ENCODE measurements around the gene CFAP97D1.
A peak's percentile ranks its signal among the peaks of the same experiment; 100 is the strongest.

Gene CFAP97D1

DNA sequence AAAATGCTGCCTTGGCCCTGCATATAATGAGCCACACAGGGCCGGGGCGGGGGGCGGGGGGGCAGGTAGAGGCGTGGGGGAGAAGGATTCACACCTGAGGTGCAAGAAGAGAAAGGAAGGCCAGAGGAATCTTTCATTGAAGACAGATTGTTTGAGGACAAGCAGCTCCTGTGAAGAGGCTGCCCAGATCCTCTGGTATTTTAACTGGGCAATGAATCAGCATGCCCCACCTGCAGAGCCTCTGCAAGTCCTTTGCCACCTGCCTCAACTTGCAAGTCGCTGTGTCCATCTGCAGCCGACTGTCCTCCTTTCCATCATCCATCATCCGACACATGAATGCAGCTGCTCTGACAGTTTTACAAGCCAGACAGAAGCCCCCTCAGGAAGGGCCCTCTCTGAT is 20.4 kb upstream of the CFAP97D1 start:
- Histone ChIP-seq H3K4me1 (ENCODE audit: control insufficient read depth, insufficient read depth, low read length) (peaks cover 2% of the 10 kb centered on the region; the same call in 1 of the 2 replicates), H3K36me3 (ENCODE audit: control insufficient read depth in 2 of 2, insufficient read depth in 1 of 2, low read length in 2 of 2) (no peaks in the 10 kb centered on the region), H3K9me3 (ENCODE audit: control insufficient read depth, insufficient read depth, low read depth, low read length) (no peaks in the 10 kb centered on the region), H3K4me3 (ENCODE audit: low read depth, low read length) (no peak overlapping the region), H3K27ac (ENCODE audit: extremely low read depth, low read depth, low read length) (no peak overlapping the region)
- CTCF ChIA-PET: interaction anchor here (0.6 to 6.9 kb wide), 39 partner anchors 8 to 1066 kb away, joined by 3 to 132 read pairs (median 5); partner anchors contain the start of genes CFAP97D1, DHX8 and ETV4
- POLR2A ChIA-PET: interaction anchor here (1.8 kb wide), 1 partner anchor 65 kb away, joined by 8 read pairs; no protein-coding TSS in a partner anchor
- TF ChIP-seq ZNF112 (tag by site-specific recombination; IDR thresholded peaks at IDR 0.05) (no peak), OVOL3 (tag by site-specific recombination; IDR thresholded peaks at IDR 0.05) (no peak), KLF7 (tag by site-specific recombination; IDR thresholded peaks at IDR 0.05; ENCODE audit: borderline replicate concordance) (no peak), ZNF677 (tag by site-specific recombination; IDR thresholded peaks at IDR 0.05) (no peak), ZNF596 (tag by site-specific recombination; IDR thresholded peaks at IDR 0.05) (no peak), ZNF830 (tag by site-specific recombination; IDR thresholded peaks at IDR 0.05; ENCODE audit: low read depth) (no peak), ZIC2 (tag by site-specific recombination; IDR thresholded peaks at IDR 0.05) (no peak), MYNN (tag by site-specific recombination; IDR thresholded peaks at IDR 0.05; ENCODE audit: borderline replicate concordance) (no peak), ZNF555 (tag by site-specific recombination; conservative IDR thresholded peaks at IDR 0.05) (no peak), ZNF354C (tag by site-specific recombination; IDR thresholded peaks at IDR 0.05; ENCODE audit: borderline replicate concordance, low read depth) (no peak)

DNA sequence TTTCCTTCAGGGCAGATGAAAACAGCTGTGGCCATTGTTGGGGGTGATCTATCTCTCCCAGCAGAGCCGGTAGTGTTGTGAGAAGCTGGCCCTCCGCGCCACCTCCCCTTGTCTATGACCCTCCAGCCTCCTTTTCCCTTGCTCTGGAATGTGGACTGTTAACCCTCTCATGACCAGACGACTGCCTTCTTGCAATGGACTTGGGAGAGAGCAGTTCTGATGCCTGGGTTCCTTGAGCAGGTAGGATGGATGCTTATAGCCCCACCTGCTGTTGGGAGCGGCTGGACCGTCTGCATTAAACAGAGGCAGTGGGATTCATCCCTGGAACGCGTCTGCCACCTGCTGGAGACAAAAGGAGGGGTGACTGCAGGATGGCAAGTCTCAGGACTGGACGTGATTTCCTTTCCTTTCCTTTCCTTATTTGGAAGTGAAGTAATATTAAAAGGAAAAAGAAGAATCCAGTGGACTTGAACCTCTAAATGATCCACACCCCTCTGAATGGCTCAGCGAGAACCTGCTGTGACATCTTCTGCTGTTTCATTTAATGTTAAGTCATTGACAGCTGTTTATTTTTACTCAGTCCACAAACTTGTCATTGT is 19.9 kb upstream of the CFAP97D1 start:
- H3K9me3 ChIP-seq (ENCODE audit: control insufficient read depth, insufficient read depth, low read depth, low read length): no peaks in the 10 kb centered on the region
- H3K27ac ChIP-seq (ENCODE audit: extremely low read depth, low read depth, low read length): no peak overlapping the region
- H3K4me1 ChIP-seq (ENCODE audit: control insufficient read depth, insufficient read depth, low read length): peaks cover 2% of the 10 kb centered on the region; the same call in 1 of the 2 replicates
- H3K36me3 ChIP-seq (ENCODE audit: control insufficient read depth in 2 of 2, insufficient read depth in 1 of 2, low read length in 2 of 2): no peaks in the 10 kb centered on the region
- ChIA-PET CTCF (interaction anchor here (0.6 to 6.9 kb wide), 52 partner anchors 8 to 460 kb away, joined by 3 to 132 read pairs (median 5); partner anchors contain the start of genes CFAP97D1, DHX8 and ETV4), POLR2A (interaction anchor here (1.3 to 1.8 kb wide), 2 partner anchors 66 to 186 kb away, joined by 4 to 8 read pairs; no protein-coding TSS in a partner anchor)
- no peak overlapping the region for H3K4me3 ChIP-seq (ENCODE audit: low read depth, low read length)
- TF ChIP-seq ZNF561 (tag by site-specific recombination; IDR thresholded peaks at IDR 0.05; ENCODE audit: borderline replicate concordance): no peak
- no peak for TF ChIP-seq ZNF174 (tag by site-specific recombination; IDR thresholded peaks at IDR 0.05)
- TF ChIP-seq ZNF138 (tag by site-specific recombination; IDR thresholded peaks at IDR 0.05; ENCODE audit: borderline replicate concordance): no peak
- peak; percentile 39 for TF ChIP-seq GLIS2 (tag by site-specific recombination; IDR thresholded peaks at IDR 0.05)
- TF ChIP-seq GFI1B (tag by site-specific recombination; IDR thresholded peaks at IDR 0.05): no peak
- TF ChIP-seq KLF16 (tag by site-specific recombination; IDR thresholded peaks at IDR 0.05): no peak
- TF ChIP-seq ZNF830 (tag by site-specific recombination; IDR thresholded peaks at IDR 0.05; ENCODE audit: low read depth): no peak
- no peak for TF ChIP-seq ZNF701 (tag by site-specific recombination; IDR thresholded peaks at IDR 0.05)
- TF ChIP-seq, protein P1, sequence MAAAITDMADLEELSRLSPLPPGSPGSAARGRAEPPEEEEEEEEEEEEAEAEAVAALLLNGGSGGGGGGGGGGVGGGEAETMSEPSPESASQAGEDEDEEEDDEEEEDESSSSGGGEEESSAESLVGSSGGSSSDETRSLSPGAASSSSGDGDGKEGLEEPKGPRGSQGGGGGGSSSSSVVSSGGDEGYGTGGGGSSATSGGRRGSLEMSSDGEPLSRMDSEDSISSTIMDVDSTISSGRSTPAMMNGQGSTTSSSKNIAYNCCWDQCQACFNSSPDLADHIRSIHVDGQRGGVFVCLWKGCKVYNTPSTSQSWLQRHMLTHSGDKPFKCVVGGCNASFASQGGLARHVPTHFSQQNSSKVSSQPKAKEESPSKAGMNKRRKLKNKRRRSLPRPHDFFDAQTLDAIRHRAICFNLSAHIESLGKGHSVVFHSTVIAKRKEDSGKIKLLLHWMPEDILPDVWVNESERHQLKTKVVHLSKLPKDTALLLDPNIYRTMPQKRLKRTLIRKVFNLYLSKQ (tag by site-specific recombination; IDR thresholded peaks at IDR 0.05; ENCODE audit: borderline replicate concordance): no peak
- TF ChIP-seq, protein P2, sequence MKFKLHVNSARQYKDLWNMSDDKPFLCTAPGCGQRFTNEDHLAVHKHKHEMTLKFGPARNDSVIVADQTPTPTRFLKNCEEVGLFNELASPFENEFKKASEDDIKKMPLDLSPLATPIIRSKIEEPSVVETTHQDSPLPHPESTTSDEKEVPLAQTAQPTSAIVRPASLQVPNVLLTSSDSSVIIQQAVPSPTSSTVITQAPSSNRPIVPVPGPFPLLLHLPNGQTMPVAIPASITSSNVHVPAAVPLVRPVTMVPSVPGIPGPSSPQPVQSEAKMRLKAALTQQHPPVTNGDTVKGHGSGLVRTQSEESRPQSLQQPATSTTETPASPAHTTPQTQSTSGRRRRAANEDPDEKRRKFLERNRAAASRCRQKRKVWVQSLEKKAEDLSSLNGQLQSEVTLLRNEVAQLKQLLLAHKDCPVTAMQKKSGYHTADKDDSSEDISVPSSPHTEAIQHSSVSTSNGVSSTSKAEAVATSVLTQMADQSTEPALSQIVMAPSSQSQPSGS (tag by site-specific recombination; IDR thresholded peaks at IDR 0.05; ENCODE audit: low read depth): no peak
- TF ChIP-seq, protein P3, sequence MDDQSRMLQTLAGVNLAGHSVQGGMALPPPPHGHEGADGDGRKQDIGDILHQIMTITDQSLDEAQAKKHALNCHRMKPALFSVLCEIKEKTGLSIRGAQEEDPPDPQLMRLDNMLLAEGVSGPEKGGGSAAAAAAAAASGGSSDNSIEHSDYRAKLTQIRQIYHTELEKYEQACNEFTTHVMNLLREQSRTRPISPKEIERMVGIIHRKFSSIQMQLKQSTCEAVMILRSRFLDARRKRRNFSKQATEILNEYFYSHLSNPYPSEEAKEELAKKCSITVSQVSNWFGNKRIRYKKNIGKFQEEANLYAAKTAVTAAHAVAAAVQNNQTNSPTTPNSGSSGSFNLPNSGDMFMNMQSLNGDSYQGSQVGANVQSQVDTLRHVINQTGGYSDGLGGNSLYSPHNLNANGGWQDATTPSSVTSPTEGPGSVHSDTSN (CRISPR knock-in tag; IDR thresholded peaks at IDR 0.05): no peak; the same call in 1 of the 2 replicates
- TF ChIP-seq ZNF777 (tag by site-specific recombination; IDR thresholded peaks at IDR 0.05; ENCODE audit: borderline replicate concordance): no peak
- no peak for TF ChIP-seq ZNF175 (tag by site-specific recombination; IDR thresholded peaks at IDR 0.05)
- TF ChIP-seq ZNF585B (tag by site-specific recombination; IDR thresholded peaks at IDR 0.05): no peak
- no peak for TF ChIP-seq ZNF140 (tag by site-specific recombination; IDR thresholded peaks at IDR 0.05)
- TF ChIP-seq, protein P4, sequence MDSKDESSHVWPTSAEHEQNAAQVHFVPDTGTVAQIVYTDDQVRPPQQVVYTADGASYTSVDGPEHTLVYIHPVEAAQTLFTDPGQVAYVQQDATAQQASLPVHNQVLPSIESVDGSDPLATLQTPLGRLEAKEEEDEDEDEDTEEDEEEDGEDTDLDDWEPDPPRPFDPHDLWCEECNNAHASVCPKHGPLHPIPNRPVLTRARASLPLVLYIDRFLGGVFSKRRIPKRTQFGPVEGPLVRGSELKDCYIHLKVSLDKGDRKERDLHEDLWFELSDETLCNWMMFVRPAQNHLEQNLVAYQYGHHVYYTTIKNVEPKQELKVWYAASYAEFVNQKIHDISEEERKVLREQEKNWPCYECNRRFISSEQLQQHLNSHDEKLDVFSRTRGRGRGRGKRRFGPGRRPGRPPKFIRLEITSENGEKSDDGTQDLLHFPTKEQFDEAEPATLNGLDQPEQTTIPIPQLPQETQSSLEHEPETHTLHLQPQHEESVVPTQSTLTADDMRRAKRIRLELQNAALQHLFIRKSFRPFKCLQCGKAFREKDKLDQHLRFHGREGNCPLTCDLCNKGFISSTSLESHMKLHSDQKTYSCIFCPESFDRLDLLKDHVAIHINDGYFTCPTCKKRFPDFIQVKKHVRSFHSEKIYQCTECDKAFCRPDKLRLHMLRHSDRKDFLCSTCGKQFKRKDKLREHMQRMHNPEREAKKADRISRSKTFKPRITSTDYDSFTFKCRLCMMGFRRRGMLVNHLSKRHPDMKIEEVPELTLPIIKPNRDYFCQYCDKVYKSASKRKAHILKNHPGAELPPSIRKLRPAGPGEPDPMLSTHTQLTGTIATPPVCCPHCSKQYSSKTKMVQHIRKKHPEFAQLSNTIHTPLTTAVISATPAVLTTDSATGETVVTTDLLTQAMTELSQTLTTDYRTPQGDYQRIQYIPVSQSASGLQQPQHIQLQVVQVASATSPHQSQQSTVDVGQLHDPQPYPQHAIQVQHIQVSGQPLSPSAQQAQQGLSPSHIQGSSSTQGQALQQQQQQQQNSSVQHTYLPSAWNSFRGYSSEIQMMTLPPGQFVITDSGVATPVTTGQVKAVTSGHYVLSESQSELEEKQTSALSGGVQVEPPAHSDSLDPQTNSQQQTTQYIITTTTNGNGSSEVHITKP (tag by site-specific recombination; IDR thresholded peaks at IDR 0.05): 0 out of 2 replicates have a peak, but pooled peaks have one; percentile 39
- no peak for TF ChIP-seq ZNF549 (tag by site-specific recombination; IDR thresholded peaks at IDR 0.05)
- peak; percentile 80 for TF ChIP-seq ZEB2 (tag by site-specific recombination; IDR thresholded peaks at IDR 0.05)
- TF ChIP-seq SP3 (tag by site-specific recombination; IDR thresholded peaks at IDR 0.05): no peak

Measured in HEK293 (cell line).